CD4-positive, CD25-positive, alpha-beta regulatory T cell (primary cell): ENCODE measurements around the gene SYNGR1. TPM values are rescaled to one million over a fixed set of nuclear protein-coding genes. Genes with fewer than 3 reads are reported as not detected.
"Not testable (repeated sequence)": the region's sequence is repeated elsewhere in the genome, so short reads cannot be mapped to it uniquely, and the experiment has no call there.

Source experiments
- ATAC-seq, 2 donors: fragments of 150-1000 bp; cut with Tn5 transposase; one replicate each; pipeline ENCODE4 v1.10.0; 2021; ENCODE audit warnings: low read depth in 2 of 2, moderate number of reproducible peaks in 2 of 2, moderate library complexity in 1 of 2
- DNase-seq, 3 donors: peaks; one replicate each; pipeline versions ENCODE4 v3.0.0 to v3.0.0-alpha.2; 2012 to 2022; ENCODE audit warnings: mixed read lengths in 1 of 3
- H3K27ac ChIP-seq: one replicate; pipeline ENCODE4 v1.7.0; 2013; ENCODE audit warnings: mild to moderate bottlenecking, low read length; ENCODE audit not compliant: insufficient read depth, poor library complexity, severe bottlenecking
- H3K27me3 ChIP-seq: one replicate; pipeline ENCODE4 v1.7.0; 2013; ENCODE audit warnings: low read length; ENCODE audit not compliant: control insufficient read depth, insufficient read depth
- H3K36me3 ChIP-seq: one replicate; pipeline ENCODE4 v1.7.0; 2013; ENCODE audit warnings: mild to moderate bottlenecking, low read length, moderate library complexity; ENCODE audit not compliant: control insufficient read depth, insufficient read depth
- H3K4me1 ChIP-seq: 2 replicates; pipeline ENCODE4 v1.7.0; 2013; ENCODE audit warnings: mild to moderate bottlenecking, low read length; ENCODE audit not compliant: insufficient read depth, control insufficient read depth, poor library complexity, severe bottlenecking
- H3K4me3 ChIP-seq: one replicate; pipeline ENCODE4 v1.7.0; 2013; ENCODE audit warnings: low read depth, mild to moderate bottlenecking, low read length, moderate library complexity
- H3K9me3 ChIP-seq, 2 experiments: 1 replicate in 1 of 2; 2 replicates in 1 of 2; pipeline ENCODE4 v1.7.0; 2013; ENCODE audit warnings: low read length in 2 of 2, mild to moderate bottlenecking in 1 of 2, moderate library complexity in 1 of 2; ENCODE audit not compliant: control insufficient read depth in 2 of 2
- H3K27ac Mint-ChIP-seq, 3 donors: one replicate each; pipeline ENCODE4 v1.8.0; 2020 to 2022; ENCODE audit warnings: mild to moderate bottlenecking in 3 of 3, mixed read lengths in 3 of 3, moderate library complexity in 2 of 3
- H3K27me3 Mint-ChIP-seq: one replicate; pipeline ENCODE4 v1.8.0; 2022; ENCODE audit warnings: mild to moderate bottlenecking, mixed read lengths
- H3K36me3 Mint-ChIP-seq: one replicate; pipeline ENCODE4 v1.8.0; 2020; ENCODE audit warnings: mixed read lengths
- H3K4me1 Mint-ChIP-seq, 4 donors: one replicate each; pipeline ENCODE4 v1.8.0; 2020 to 2022; ENCODE audit warnings: mixed read lengths in 4 of 4, mild to moderate bottlenecking in 1 of 4
- H3K4me3 Mint-ChIP-seq, 4 donors: one replicate each; pipeline ENCODE4 v1.8.0; 2020 to 2022; ENCODE audit warnings: mild to moderate bottlenecking in 4 of 4, mixed read lengths in 4 of 4, moderate library complexity in 3 of 4
- H3K9me3 Mint-ChIP-seq, 7 donors: one replicate each; pipeline ENCODE4 v1.8.0; 2020 to 2022; ENCODE audit warnings: mixed read lengths in 7 of 7, mild to moderate bottlenecking in 3 of 7, moderate library complexity in 2 of 7
- polyA plus RNA-seq, 4 donors: library from polyadenylated mRNA; unstranded; fragments of 300-500 nt; fragmentation: Illumina TruSeq; gene quantifications; one replicate each; pipeline ENCODE4 v1.2.3, GENCODE V29; 2021
- total RNA-seq: library from RNA; stranded (reverse); gene quantifications from one replicate; pipeline ENCODE4 v1.2.3, GENCODE V29; 2022

Gene SYNGR1
- total and polyA plus RNA-seq, 5 donors from 2014 or later = 0.22 to 1.1 (median 0.59) TPM

- Histone ChIP-seq H3K9me3 (no peaks in the 10 kb centered on the region), H3K27ac (no peak overlapping the region), H3K4me3 (no peak overlapping the region), H3K4me1 (peaks cover 22% of the 10 kb centered on the region), H3K27me3 (no peaks in the 10 kb centered on the region), H3K36me3 (peaks cover 13% of the 10 kb centered on the region)
- DNase-seq (no peak), ATAC-seq (no peak)
- peaks cover 10% of the 10 kb centered on the region for H3K36me3 Mint-ChIP-seq
- H3K27ac Mint-ChIP-seq = peak overlapping the region in 1 of 3 donors; percentile 43
- H3K9me3 Mint-ChIP-seq = no peaks in the 10 kb centered on the region
- peak overlapping the region in 1 of 4 donors; percentile 62 for H3K4me3 Mint-ChIP-seq
- peaks cover 10 to 71% (median 52%) of the 10 kb centered on the region in 4 donors for H3K4me1 Mint-ChIP-seq
- no peaks in the 10 kb centered on the region for H3K27me3 Mint-ChIP-seq
Measured at GRCh38 chr22:39409516-39410029, 59.8 kb downstream of the SYNGR1 start.

GRCh38 chr22:39410264-39410663 lies 60.5 kb downstream of the SYNGR1 start:
- Histone ChIP-seq H3K27me3 (no peaks in the 10 kb centered on the region), H3K4me3 (no peak overlapping the region), H3K4me1 (peaks cover 22% of the 10 kb centered on the region), H3K36me3 (peaks cover 12% of the 10 kb centered on the region), H3K27ac (no peak overlapping the region), H3K9me3 (no peaks in the 10 kb centered on the region)
- H3K9me3 Mint-ChIP-seq = no peaks in the 10 kb centered on the region
- peaks cover 6% of the 10 kb centered on the region for H3K36me3 Mint-ChIP-seq
- H3K27me3 Mint-ChIP-seq = no peaks in the 10 kb centered on the region
- H3K4me3 Mint-ChIP-seq = no peak overlapping the region
- DNase-seq (no peak), ATAC-seq (no peak)
- no peak overlapping the region for H3K27ac Mint-ChIP-seq
- H3K4me1 Mint-ChIP-seq = peaks cover 10 to 66% (median 49%) of the 10 kb centered on the region in 4 donors

GRCh38 chr22:39411828-39412365 lies 62.1 kb downstream of the SYNGR1 start:
- ATAC-seq, H3K9me3 Mint-ChIP-seq, DNase-seq, H3K27me3 Mint-ChIP-seq, H3K27me3 ChIP-seq, H3K27ac ChIP-seq, H3K9me3 ChIP-seq, H3K4me3 ChIP-seq, H3K36me3 Mint-ChIP-seq: not testable (repeated sequence)
- H3K4me1 Mint-ChIP-seq = peaks cover 10 to 58% (median 44%) of the 10 kb centered on the region in 4 donors
- peak overlapping the region; percentile 39 to 84 (median 79) for H3K27ac Mint-ChIP-seq
- H3K4me1 ChIP-seq = peaks cover 22% of the 10 kb centered on the region
- H3K4me3 Mint-ChIP-seq = peak overlapping the region in 3 of 4 donors; percentile 6 to 75 (median 70)
- H3K36me3 ChIP-seq = peaks cover 19% of the 10 kb centered on the region

GRCh38 chr22:39413204-39413603 lies 63.4 kb downstream of the SYNGR1 start:
- not testable (repeated sequence) for H3K9me3 Mint-ChIP-seq, DNase-seq, H3K36me3 Mint-ChIP-seq, H3K27me3 ChIP-seq, H3K27me3 Mint-ChIP-seq, H3K9me3 ChIP-seq, H3K27ac ChIP-seq, ATAC-seq, H3K4me3 ChIP-seq
- H3K4me3 Mint-ChIP-seq = peak overlapping the region in 2 of 4 donors; percentile 70 to 74
- peaks cover 10 to 50% (median 35%) of the 10 kb centered on the region in 4 donors for H3K4me1 Mint-ChIP-seq
- peaks cover 22% of the 10 kb centered on the region for H3K4me1 ChIP-seq
- peaks cover 29% of the 10 kb centered on the region for H3K36me3 ChIP-seq
- peak overlapping the region in 1 of 3 donors; percentile 84 for H3K27ac Mint-ChIP-seq

- peak overlapping the region in 1 of 4 donors; percentile 15 for H3K4me3 Mint-ChIP-seq
- Histone ChIP-seq H3K4me1 (peaks cover 22% of the 10 kb centered on the region), H3K27ac (no peak overlapping the region), H3K36me3 (peaks cover 41% of the 10 kb centered on the region), H3K4me3 (no peak overlapping the region), H3K27me3 (no peaks in the 10 kb centered on the region), H3K9me3 (no peaks in the 10 kb centered on the region)
- no peak overlapping the region for H3K27ac Mint-ChIP-seq
- peaks cover 15% of the 10 kb centered on the region for H3K36me3 Mint-ChIP-seq
- ATAC-seq (no peak), DNase-seq (no peak)
- H3K4me1 Mint-ChIP-seq = peaks cover 9 to 49% (median 34%) of the 10 kb centered on the region in 4 donors
- no peaks in the 10 kb centered on the region for H3K9me3 Mint-ChIP-seq
- no peaks in the 10 kb centered on the region for H3K27me3 Mint-ChIP-seq
Measured at GRCh38 chr22:39414377-39414776, 64.6 kb downstream of the SYNGR1 start.

DNA sequence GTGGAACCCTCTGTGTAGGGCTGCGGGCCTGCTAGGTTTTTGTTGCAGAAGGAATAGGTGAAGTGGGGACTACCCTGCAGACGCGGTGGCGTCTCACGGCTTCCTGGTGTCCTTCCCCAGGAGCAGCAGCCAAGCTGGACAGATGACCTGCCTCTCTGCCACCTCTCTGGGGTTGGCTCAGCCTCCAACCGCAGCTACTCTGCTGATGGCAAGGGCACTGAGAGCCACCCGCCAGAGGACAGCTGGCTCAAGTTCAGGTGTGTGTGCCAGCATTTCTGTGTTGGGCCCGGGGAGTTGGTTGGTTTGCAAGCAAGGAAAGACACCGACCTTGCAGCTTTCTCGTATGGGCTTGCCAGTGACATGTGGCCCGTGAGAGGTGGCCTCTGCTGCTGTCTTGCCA lies 65.1 kb downstream of the SYNGR1 start:
- peak overlapping the region in 1 of 3 donors; percentile 76 for H3K27ac Mint-ChIP-seq
- H3K4me1 ChIP-seq = peaks cover 22% of the 10 kb centered on the region
- ATAC-seq (no peak), DNase-seq (no peak)
- H3K4me3 Mint-ChIP-seq = no peak overlapping the region
- H3K27me3 ChIP-seq = no peaks in the 10 kb centered on the region
- no peaks in the 10 kb centered on the region for H3K9me3 Mint-ChIP-seq
- no peaks in the 10 kb centered on the region for H3K27me3 Mint-ChIP-seq
- H3K4me3 ChIP-seq = no peak overlapping the region
- H3K27ac ChIP-seq = no peak overlapping the region
- peaks cover 4 to 45% (median 29%) of the 10 kb centered on the region in 4 donors for H3K4me1 Mint-ChIP-seq
- H3K9me3 ChIP-seq = no peaks in the 10 kb centered on the region
- H3K36me3 Mint-ChIP-seq = peaks cover 20% of the 10 kb centered on the region
- peaks cover 46% of the 10 kb centered on the region for H3K36me3 ChIP-seq

DNA sequence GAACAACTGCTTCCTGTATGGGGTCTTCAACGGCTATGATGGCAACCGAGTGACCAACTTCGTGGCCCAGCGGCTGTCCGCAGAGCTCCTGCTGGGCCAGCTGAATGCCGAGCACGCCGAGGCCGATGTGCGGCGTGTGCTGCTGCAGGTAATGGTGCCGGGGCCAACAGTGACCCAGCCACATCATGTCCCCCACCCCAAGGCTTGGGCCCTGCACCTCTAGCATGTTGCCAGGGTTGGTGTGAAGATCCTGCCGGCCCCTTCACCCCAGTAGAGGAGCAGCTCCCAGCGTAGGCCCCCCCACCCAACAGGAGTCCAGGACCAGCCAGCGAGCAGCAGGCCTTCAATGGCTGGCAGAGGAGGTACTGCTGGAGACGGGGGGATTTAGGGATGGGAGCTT lies 65.7 kb downstream of the SYNGR1 start:
- Mint-ChIP-seq H3K27ac (no peak overlapping the region), H3K27me3 (no peaks in the 10 kb centered on the region), H3K36me3 (peaks cover 20% of the 10 kb centered on the region), H3K4me3 (peak overlapping the region in 1 of 4 donors; percentile 46), H3K4me1 (peaks cover 3 to 45% (median 29%) of the 10 kb centered on the region in 4 donors), H3K9me3 (no peaks in the 10 kb centered on the region)
- Histone ChIP-seq H3K4me3 (no peak overlapping the region), H3K9me3 (no peaks in the 10 kb centered on the region), H3K4me1 (peaks cover 22% of the 10 kb centered on the region), H3K27me3 (no peaks in the 10 kb centered on the region), H3K36me3 (peaks cover 51% of the 10 kb centered on the region), H3K27ac (no peak overlapping the region)
- ATAC-seq = no peak
- DNase-seq = no peak

DNA sequence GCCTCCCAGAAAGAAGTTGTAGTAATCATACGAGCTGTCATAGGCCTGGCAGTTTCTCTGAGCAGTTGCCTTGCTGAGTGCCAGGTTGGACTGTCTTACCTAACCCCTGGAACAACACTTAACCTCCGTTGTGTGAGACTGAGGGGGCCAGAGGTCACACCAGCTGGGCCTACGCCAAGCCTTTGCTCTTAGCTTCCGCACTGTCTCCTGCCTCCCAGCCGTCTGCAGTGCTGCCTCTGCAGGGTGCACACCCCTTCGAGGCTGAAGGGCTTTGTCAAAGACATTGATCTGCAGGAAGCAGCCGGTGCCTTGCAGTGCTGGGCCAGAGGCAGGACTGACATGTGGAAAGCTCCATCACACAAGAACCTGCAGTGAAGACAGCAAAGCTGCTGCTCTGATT lies 66.5 kb downstream of the SYNGR1 start:
- Histone ChIP-seq H3K27me3 (no peaks in the 10 kb centered on the region), H3K27ac (no peak overlapping the region), H3K4me3 (no peak overlapping the region), H3K4me1 (peaks cover 22% of the 10 kb centered on the region), H3K9me3 (no peaks in the 10 kb centered on the region), H3K36me3 (peaks cover 55% of the 10 kb centered on the region)
- H3K36me3 Mint-ChIP-seq = peaks cover 24% of the 10 kb centered on the region
- no peak for ATAC-seq
- H3K9me3 Mint-ChIP-seq = no peaks in the 10 kb centered on the region
- H3K27me3 Mint-ChIP-seq = no peaks in the 10 kb centered on the region
- H3K4me3 Mint-ChIP-seq = no peak overlapping the region
- H3K4me1 Mint-ChIP-seq = peaks cover 0 to 37% (median 21%) of the 10 kb centered on the region in 4 donors
- peak overlapping the region in 1 of 3 donors; percentile 25 for H3K27ac Mint-ChIP-seq
- DNase-seq = no peak
